HEK293 (cell line): ENCODE results near the gene LRCH1.

Source experiments
- OVOL3 ChIP-seq: fragments of 450-650 bp; formaldehyde crosslinking; IDR thresholded peaks from 2 replicates; pipeline ENCODE4 v1.5.1; 2016; ENCODE audit warnings: missing biosample characterization, missing genetic modification characterization
- SP2 ChIP-seq: fragments of 450-650 bp; formaldehyde crosslinking; IDR thresholded peaks from 2 replicates; pipeline ENCODE4 v1.5.1; 2016; ENCODE audit warnings: missing biosample characterization, missing genetic modification characterization
- ZBTB7A ChIP-seq: fragments of 450-650 bp; formaldehyde crosslinking; IDR thresholded peaks from 2 replicates; pipeline ENCODE4 v1.5.1; 2016; ENCODE audit warnings: low read depth, missing biosample characterization, missing genetic modification characterization
- ZNF341 ChIP-seq: fragments of 450-650 bp; formaldehyde crosslinking; IDR thresholded peaks from 2 replicates; pipeline ENCODE4; 2016; ENCODE audit warnings: low read depth, missing biosample characterization, missing genetic modification characterization
- ZNF433 ChIP-seq: fragments of 450-650 bp; formaldehyde crosslinking; IDR thresholded peaks from 2 replicates; pipeline ENCODE4 v1.5.1; 2016; ENCODE audit warnings: missing biosample characterization, missing genetic modification characterization, low read depth
- ZNF747 ChIP-seq: fragments of 450-650 bp; formaldehyde crosslinking; IDR thresholded peaks from 2 replicates; pipeline ENCODE4 v1.5.1; 2016; ENCODE audit warnings: missing biosample characterization, missing genetic modification characterization
- ZNF777 ChIP-seq: fragments of 450-650 bp; formaldehyde crosslinking; IDR thresholded peaks from 2 replicates; pipeline ENCODE4 v1.5.1; 2017; ENCODE audit warnings: missing biosample characterization, missing genetic modification characterization, borderline replicate concordance
- TF ChIP-seq, protein P1 (sequence below): fragments of 450-650 bp; formaldehyde crosslinking; IDR thresholded peaks from 2 replicates; pipeline ENCODE4 v1.5.1; 2016; ENCODE audit warnings: missing biosample characterization, missing genetic modification characterization
- TF ChIP-seq, protein P2 (sequence below): fragments of 450-650 bp; formaldehyde crosslinking; IDR thresholded peaks from 2 replicates; pipeline ENCODE4 v1.5.1; 2016; ENCODE audit warnings: missing biosample characterization, missing genetic modification characterization
- TF ChIP-seq, protein P3 (sequence below): IDR thresholded peaks from 2 replicates; pipeline ENCODE4 v1.6.1; 2011; ENCODE audit warnings: mild to moderate bottlenecking, low read depth, low read length, borderline replicate concordance
- TF ChIP-seq, protein P4 (sequence below): fragments of 450-650 bp; formaldehyde crosslinking; IDR thresholded peaks from 2 replicates; pipeline ENCODE4 v1.5.1; 2016; ENCODE audit warnings: missing biosample characterization, missing genetic modification characterization, borderline replicate concordance
- TF ChIP-seq, protein P5 (sequence below): fragments of 450-650 bp; formaldehyde crosslinking; IDR thresholded peaks from 2 replicates; pipeline ENCODE4 v1.5.1; 2016; ENCODE audit warnings: missing biosample characterization, missing genetic modification characterization, low read depth

DNA sequence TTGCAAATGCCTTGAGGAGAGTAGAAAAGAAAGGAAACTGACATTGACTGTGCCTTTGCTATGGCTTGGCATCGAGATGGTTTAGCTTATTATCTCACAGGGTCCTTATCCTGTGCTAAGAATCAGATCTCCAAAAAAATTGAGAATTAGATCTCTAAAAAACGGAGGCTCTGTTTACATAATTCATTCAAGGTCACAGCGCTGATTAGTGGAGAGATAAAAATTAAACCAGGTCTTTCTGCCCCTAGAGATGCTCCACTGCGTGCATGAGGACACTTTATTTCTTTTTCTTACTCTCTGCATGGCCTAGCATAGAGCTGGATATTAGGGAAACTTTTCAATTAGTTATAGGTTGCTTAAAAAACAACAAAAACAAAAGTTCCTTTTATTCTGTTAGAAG, 17.3 kb downstream of the LRCH1 start:
- TF ChIP-seq, protein P1, sequence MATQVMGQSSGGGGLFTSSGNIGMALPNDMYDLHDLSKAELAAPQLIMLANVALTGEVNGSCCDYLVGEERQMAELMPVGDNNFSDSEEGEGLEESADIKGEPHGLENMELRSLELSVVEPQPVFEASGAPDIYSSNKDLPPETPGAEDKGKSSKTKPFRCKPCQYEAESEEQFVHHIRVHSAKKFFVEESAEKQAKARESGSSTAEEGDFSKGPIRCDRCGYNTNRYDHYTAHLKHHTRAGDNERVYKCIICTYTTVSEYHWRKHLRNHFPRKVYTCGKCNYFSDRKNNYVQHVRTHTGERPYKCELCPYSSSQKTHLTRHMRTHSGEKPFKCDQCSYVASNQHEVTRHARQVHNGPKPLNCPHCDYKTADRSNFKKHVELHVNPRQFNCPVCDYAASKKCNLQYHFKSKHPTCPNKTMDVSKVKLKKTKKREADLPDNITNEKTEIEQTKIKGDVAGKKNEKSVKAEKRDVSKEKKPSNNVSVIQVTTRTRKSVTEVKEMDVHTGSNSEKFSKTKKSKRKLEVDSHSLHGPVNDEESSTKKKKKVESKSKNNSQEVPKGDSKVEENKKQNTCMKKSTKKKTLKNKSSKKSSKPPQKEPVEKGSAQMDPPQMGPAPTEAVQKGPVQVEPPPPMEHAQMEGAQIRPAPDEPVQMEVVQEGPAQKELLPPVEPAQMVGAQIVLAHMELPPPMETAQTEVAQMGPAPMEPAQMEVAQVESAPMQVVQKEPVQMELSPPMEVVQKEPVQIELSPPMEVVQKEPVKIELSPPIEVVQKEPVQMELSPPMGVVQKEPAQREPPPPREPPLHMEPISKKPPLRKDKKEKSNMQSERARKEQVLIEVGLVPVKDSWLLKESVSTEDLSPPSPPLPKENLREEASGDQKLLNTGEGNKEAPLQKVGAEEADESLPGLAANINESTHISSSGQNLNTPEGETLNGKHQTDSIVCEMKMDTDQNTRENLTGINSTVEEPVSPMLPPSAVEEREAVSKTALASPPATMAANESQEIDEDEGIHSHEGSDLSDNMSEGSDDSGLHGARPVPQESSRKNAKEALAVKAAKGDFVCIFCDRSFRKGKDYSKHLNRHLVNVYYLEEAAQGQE (tag by site-specific recombination), result no peak
- no peak for TF ChIP-seq ZNF747 (tag by site-specific recombination)
- TF ChIP-seq, protein P2, sequence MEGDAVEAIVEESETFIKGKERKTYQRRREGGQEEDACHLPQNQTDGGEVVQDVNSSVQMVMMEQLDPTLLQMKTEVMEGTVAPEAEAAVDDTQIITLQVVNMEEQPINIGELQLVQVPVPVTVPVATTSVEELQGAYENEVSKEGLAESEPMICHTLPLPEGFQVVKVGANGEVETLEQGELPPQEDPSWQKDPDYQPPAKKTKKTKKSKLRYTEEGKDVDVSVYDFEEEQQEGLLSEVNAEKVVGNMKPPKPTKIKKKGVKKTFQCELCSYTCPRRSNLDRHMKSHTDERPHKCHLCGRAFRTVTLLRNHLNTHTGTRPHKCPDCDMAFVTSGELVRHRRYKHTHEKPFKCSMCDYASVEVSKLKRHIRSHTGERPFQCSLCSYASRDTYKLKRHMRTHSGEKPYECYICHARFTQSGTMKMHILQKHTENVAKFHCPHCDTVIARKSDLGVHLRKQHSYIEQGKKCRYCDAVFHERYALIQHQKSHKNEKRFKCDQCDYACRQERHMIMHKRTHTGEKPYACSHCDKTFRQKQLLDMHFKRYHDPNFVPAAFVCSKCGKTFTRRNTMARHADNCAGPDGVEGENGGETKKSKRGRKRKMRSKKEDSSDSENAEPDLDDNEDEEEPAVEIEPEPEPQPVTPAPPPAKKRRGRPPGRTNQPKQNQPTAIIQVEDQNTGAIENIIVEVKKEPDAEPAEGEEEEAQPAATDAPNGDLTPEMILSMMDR (tag by site-specific recombination), result no peak
- TF ChIP-seq, protein P3, sequence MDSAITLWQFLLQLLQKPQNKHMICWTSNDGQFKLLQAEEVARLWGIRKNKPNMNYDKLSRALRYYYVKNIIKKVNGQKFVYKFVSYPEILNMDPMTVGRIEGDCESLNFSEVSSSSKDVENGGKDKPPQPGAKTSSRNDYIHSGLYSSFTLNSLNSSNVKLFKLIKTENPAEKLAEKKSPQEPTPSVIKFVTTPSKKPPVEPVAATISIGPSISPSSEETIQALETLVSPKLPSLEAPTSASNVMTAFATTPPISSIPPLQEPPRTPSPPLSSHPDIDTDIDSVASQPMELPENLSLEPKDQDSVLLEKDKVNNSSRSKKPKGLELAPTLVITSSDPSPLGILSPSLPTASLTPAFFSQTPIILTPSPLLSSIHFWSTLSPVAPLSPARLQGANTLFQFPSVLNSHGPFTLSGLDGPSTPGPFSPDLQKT, result no peak
- TF ChIP-seq, protein P4, sequence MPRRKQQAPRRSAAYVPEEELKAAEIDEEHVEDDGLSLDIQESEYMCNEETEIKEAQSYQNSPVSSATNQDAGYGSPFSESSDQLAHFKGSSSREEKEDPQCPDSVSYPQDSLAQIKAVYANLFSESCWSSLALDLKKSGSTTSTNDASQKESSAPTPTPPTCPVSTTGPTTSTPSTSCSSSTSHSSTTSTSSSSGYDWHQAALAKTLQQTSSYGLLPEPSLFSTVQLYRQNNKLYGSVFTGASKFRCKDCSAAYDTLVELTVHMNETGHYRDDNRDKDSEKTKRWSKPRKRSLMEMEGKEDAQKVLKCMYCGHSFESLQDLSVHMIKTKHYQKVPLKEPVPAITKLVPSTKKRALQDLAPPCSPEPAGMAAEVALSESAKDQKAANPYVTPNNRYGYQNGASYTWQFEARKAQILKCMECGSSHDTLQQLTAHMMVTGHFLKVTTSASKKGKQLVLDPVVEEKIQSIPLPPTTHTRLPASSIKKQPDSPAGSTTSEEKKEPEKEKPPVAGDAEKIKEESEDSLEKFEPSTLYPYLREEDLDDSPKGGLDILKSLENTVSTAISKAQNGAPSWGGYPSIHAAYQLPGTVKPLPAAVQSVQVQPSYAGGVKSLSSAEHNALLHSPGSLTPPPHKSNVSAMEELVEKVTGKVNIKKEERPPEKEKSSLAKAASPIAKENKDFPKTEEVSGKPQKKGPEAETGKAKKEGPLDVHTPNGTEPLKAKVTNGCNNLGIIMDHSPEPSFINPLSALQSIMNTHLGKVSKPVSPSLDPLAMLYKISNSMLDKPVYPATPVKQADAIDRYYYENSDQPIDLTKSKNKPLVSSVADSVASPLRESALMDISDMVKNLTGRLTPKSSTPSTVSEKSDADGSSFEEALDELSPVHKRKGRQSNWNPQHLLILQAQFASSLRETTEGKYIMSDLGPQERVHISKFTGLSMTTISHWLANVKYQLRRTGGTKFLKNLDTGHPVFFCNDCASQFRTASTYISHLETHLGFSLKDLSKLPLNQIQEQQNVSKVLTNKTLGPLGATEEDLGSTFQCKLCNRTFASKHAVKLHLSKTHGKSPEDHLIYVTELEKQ (tag by site-specific recombination), result no peak
- TF ChIP-seq SP2, result no peak
- no peak for TF ChIP-seq ZNF777 (tag by site-specific recombination)
- no peak for TF ChIP-seq ZNF433
- TF ChIP-seq OVOL3 (tag by site-specific recombination), result no peak
- no peak for TF ChIP-seq ZBTB7A (tag by site-specific recombination)
- no peak for TF ChIP-seq ZNF341 (tag by site-specific recombination)
- TF ChIP-seq, protein P5, sequence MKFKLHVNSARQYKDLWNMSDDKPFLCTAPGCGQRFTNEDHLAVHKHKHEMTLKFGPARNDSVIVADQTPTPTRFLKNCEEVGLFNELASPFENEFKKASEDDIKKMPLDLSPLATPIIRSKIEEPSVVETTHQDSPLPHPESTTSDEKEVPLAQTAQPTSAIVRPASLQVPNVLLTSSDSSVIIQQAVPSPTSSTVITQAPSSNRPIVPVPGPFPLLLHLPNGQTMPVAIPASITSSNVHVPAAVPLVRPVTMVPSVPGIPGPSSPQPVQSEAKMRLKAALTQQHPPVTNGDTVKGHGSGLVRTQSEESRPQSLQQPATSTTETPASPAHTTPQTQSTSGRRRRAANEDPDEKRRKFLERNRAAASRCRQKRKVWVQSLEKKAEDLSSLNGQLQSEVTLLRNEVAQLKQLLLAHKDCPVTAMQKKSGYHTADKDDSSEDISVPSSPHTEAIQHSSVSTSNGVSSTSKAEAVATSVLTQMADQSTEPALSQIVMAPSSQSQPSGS (tag by site-specific recombination), result no peak
